Measurements from ENCODE around the gene EPHB1.

The EPHB1 gene

DNA sequence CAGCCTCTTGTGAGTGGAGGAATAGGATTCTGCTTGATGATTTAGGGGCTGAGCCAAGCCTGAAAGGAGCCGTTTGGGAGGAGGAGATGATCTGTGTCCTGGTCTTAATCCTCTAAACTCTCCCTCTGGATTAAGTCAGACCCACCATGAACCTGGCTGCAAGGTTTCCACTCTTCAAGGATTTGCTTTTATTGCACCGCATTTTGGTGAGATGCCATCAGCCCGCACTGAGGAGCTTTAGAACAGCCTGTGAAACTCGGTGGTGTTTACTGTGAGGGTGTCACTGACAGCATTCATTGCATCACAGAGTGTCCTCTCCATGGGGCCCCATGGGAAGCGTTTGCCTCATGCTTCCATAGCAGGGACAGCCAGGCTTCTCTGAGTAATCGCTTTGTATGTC lies 59.2 kb downstream of the EPHB1 start:
- DNase-seq: no peak

GRCh38 chr3:134857356-134857755 lies 62.3 kb downstream of the EPHB1 start:
- no peak for DNase-seq

GRCh38 chr3:134857776-134858362 lies 62.8 kb downstream of the EPHB1 start:
- no peak for DNase-seq

- DNase-seq: no peak
Observed at GRCh38 chr3:134858441-134859035, 63.5 kb downstream of the EPHB1 start.

DNA sequence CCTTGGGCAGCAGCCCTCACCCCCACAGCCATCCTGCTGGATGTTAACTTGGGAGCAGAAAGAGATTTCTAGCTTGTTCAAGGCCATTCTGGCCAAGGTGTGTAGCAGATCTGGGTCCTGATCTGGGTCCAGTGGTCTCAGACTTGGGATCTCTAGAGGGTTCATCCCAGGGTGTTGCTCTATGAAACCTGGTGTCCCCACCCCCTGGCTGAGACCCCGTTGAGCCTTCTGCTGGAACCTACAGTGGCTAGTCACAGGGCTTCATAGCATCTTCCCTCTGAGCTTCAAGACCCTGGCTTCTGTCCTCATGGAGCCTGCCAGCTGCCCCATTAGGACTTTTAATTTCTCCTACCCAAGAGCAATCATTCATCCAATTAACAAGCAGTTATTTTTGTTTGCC lies 64.3 kb downstream of the EPHB1 start:
- no peak for DNase-seq

DNA sequence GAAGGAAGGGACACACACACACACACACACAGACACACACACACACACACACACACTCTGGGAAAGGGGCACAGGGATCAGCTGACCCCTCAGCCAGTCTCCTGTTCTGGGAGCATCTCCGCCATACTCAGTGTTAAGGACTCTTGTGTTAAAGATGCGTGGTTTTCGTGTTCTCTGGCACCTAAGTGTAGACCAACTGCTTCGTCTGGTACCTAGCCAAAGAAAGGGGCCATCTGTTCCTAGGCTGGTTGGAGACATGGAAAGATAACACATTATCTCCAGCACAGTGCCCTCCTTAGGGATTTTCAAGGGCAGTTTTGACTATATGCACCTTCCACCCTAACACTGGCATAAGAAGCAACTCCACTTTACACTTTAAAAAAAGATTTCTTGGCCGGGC lies 65.1 kb downstream of the EPHB1 start:
- DNase-seq: no peak

- no peak for DNase-seq
Observed at GRCh38 chr3:134863915-134864314, 68.9 kb downstream of the EPHB1 start.

- DNase-seq: no peak
Observed at GRCh38 chr3:134864636-134865035, 69.6 kb downstream of the EPHB1 start.

GRCh38 chr3:134867277-134867676 lies 72.2 kb downstream of the EPHB1 start:
- DNase-seq: no peak

GRCh38 chr3:134869153-134869726 lies 74.2 kb downstream of the EPHB1 start:
- no peak for DNase-seq

DNA sequence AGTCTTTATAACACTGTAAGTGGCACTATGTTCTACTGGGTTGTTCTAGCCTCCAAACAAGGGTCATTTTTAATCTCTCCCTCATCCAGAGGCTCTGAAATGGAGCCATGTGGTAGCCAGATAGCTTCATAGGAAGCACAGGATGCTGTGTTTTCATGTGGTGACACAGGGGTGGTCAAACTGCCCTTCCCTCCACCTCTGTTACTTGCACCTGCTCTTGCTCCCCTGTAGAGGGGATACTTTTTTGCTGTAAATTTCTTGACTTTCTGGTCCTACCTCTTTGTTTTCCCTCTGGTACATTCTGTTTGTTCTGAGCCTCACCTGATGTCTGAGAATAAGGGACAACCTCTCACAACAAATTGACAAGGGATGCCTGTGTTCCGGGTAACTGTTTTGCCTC lies 76.8 kb downstream of the EPHB1 start:
- no peak for DNase-seq

- DNase-seq: no peak
Observed at GRCh38 chr3:134872440-134873388, 77.7 kb downstream of the EPHB1 start.

DNA sequence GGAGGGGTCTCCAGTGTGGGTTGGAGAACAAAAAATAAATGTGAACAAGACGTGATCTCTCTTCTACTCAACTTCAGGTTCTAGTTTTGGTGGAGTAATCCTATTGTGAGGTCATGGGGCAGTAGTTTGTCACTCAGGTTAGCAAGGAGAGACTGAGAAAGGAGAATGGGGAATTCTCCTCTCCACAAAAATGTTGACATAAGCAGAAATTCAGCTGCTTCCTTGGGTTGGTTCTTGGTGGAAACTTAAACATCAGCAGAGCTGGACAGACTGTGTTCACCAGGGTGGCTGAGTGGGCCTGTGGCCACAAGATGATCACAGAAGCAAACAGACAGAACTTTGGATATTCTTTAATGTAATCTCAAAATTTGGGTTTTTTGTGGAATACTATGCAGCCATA lies 78.7 kb downstream of the EPHB1 start:
- DNase-seq: no peak

DNA sequence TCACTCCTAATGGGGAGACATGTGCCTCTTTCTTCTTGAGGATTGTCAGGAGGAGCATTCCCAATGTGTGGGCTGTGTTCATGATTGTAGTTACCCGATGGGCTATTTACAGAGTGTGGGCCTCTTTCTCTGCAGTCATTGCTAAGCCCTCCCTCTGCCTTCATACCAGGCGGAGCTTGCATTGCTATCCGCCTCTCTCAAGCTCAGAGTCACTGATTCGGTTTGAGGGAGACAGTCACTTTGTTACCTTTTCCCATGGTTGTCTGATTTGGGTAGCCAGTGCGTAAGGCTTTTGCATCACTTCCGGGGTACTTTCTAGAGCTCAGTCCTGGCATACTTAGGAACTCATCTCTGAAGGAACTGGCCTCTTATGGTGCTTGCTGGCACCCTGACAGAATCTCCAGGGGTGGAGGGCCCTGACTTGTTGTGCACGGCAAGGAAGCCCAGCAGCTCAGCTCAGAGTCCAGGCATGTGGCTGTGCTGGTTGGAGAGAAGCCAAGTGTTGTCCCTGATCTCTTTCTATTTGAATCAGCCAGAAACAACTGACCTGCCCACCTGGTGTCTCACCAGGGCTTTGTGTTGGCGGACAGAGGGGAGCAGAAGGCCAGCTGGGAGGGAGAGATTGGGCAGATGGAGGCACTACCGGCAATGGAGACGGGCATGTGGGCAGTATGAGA lies 79.8 kb downstream of the EPHB1 start:
- no peak for DNase-seq

- no peak for DNase-seq
Observed at GRCh38 chr3:134876836-134877235, 81.8 kb downstream of the EPHB1 start.

DNA sequence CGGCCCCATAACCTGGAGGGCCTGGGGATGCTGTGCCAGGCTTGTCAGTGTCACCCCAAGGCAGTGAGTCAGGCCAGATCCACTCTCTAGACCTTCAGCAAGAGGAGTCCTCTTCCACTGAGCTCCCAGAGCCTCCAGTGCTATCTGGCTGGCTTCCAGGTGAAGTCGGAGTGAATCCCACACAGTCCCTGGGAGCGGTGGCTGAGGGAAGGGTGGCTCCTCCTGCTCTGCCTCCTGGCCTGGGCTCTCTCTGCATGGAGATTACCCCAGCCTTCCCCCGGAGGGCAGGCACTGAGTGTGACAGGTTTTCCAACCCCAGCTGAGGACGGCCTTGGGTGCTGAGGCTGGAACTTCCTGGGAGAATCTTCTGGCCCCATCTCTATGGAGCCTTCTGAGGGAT lies 82.7 kb downstream of the EPHB1 start:
- DNase-seq: no peak

GRCh38 chr3:134879990-134880389 lies 84.9 kb downstream of the EPHB1 start:
- DNase-seq: no peak

DNA sequence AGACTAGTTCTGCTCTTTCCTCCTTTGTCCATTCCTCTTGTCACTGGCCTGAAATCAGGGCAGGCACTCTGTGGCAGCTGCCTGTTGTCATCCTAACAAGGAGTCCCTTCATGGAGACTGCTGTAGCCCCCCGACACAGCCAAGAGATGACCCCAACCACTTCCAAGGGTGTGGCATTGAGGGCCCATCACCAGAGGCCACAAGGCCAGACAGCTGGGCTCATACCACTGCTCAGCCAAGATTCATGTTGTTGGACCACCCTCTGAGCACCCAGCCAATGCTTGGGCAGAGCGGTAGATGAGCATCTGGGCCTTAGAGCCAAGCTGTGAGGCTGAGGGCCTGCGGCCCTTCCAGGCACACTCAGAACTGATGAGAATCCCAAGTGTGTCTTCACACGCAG lies 85.4 kb downstream of the EPHB1 start:
- DNase-seq: no peak

DNA sequence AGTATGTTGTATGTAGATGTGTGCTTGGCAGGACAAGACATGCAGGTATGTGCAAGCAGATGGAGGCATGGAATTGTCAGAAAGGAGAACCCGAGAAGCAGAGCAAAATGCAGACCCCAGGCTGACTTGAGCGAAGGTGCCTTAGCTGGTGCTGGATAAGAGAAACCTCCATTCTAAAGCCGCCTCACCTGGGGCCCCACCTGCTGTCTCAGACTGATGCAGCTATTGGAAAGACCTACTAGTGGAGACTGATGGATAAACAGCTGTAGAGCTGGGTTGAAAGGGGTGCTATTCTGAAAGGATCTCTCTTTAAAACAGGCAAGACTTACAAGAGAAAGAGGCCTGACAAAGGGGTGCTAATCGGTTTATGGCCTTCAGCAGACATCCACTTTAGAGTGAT lies 86.2 kb downstream of the EPHB1 start:
- DNase-seq: no peak

GRCh38 chr3:134883697-134884385 lies 88.8 kb downstream of the EPHB1 start:
- no peak for DNase-seq

- no peak for DNase-seq
Observed at GRCh38 chr3:134885877-134886621, 91.0 kb downstream of the EPHB1 start.

- no peak for DNase-seq
Observed at GRCh38 chr3:134886991-134887390, 91.9 kb downstream of the EPHB1 start.
